H1 (cell line): ENCODE data around the gene MUC5AC. TPM values are rescaled to one million over a fixed set of nuclear protein-coding genes. Genes with fewer than 3 reads are reported as not detected.

Source experiments
- CTCF ChIA-PET: fragments of 300-600 bp; sonication (Branson Sonifier 250); formaldehyde crosslinking; loops from one replicate; lab custom pipeline; 2021; ENCODE audit not compliant: partially characterized antibody; lab: Charles Lee
- POLR2A ChIA-PET: fragments of 300-600 bp; sonication (Branson Sonifier 250); formaldehyde crosslinking; loops from one replicate; lab custom pipeline; 2021; ENCODE audit warnings: inconsistent platforms; ENCODE audit not compliant: partially characterized antibody; lab: Charles Lee
- DNase-seq, 2 experiments: peaks; one replicate each; pipeline versions ENCODE4 v3.0.0 to v3.0.0-alpha.2; 2010 to 2022; ENCODE audit warnings: low spot score in 2 of 2, low read depth in 1 of 2, mixed read lengths in 1 of 2
- FAIRE-seq: peaks from 2 replicates; lab custom pipeline; 2011; peaks lifted over from hg19 to GRCh38; lab: Jason Lieb, UNC
- H2AFZ ChIP-seq: 2 replicates; pipeline ENCODE4 v1.8.1; 2012; ENCODE audit warnings: low read length, inconsistent platforms
- H2AK5ac ChIP-seq: 2 replicates; pipeline ENCODE4 v1.6.1; 2013; ENCODE audit warnings: low read depth, low read length
- H2BK120ac ChIP-seq: replicated peaks from 2 replicates; pipeline ENCODE3; 2013; ENCODE audit warnings: low read depth, low read length, inconsistent platforms
- H2BK12ac ChIP-seq: 2 replicates; pipeline ENCODE4 v1.6.1; 2013; ENCODE audit warnings: low read depth, low read length
- H2BK15ac ChIP-seq: 2 replicates; pipeline ENCODE4 v1.6.1; 2013; ENCODE audit warnings: low read length
- H2BK20ac ChIP-seq: 2 replicates; pipeline ENCODE4 v1.6.1; 2013; ENCODE audit warnings: low read length
- H2BK5ac ChIP-seq: 2 replicates; pipeline ENCODE4 v1.6.1; 2013; ENCODE audit warnings: low read depth, low read length
- H3K14ac ChIP-seq: 2 replicates; pipeline ENCODE4 v1.6.1; 2013; ENCODE audit warnings: inconsistent platforms; ENCODE audit not compliant: insufficient read length
- H3K18ac ChIP-seq: 2 replicates; pipeline ENCODE4 v1.6.1; 2013; ENCODE audit warnings: low read length; ENCODE audit errors: extremely low read depth
- H3K23ac ChIP-seq: 2 replicates; pipeline ENCODE4 v1.6.1; 2013; ENCODE audit warnings: inconsistent platforms; ENCODE audit not compliant: insufficient read length
- H3K23me2 ChIP-seq: 2 replicates; pipeline ENCODE4 v1.6.1; 2013; ENCODE audit warnings: low read depth, low read length
- H3K27ac ChIP-seq: 2 replicates; pipeline ENCODE4 v1.6.1; 2011; ENCODE audit warnings: low read depth, low read length, inconsistent platforms
- H3K27me3 ChIP-seq, 4 experiments: replicated peaks in 1 of 4; 1 replicate in 1 of 4; 2 replicates in 3 of 4; pipeline versions ENCODE4 v1.6.1 to v1.8.1; 2011 to 2013; ENCODE audit warnings: low read length in 3 of 4, mild to moderate bottlenecking in 3 of 4, inconsistent platforms in 2 of 4, mixed read lengths in 2 of 4, moderate library complexity in 1 of 4; ENCODE audit not compliant: control insufficient read depth in 3 of 4, insufficient read depth in 3 of 4; ENCODE audit errors: extremely low read depth in 1 of 4
- H3K36me3 ChIP-seq, 4 experiments: 2 replicates each; pipeline versions ENCODE4 v1.6.1 to v1.8.1; 2011 to 2013; ENCODE audit warnings: mild to moderate bottlenecking in 4 of 4, low read length in 3 of 4, moderate library complexity in 2 of 4, control low read depth in 1 of 4, inconsistent platforms in 1 of 4; ENCODE audit not compliant: insufficient read depth in 4 of 4, control insufficient read depth in 2 of 4
- H3K4ac ChIP-seq: replicated peaks from 2 replicates; pipeline ENCODE3; 2013; ENCODE audit warnings: low read length, low read depth, mixed read lengths, inconsistent platforms; ENCODE audit not compliant: insufficient read length
- H3K4me1 ChIP-seq, 4 experiments: replicated peaks in 1 of 4; 1 replicate in 1 of 4; 2 replicates in 3 of 4; pipeline versions ENCODE4 v1.6.1 to v1.8.1; 2011 to 2013; ENCODE audit warnings: low read length in 3 of 4, inconsistent platforms in 2 of 4, mixed read lengths in 1 of 4; ENCODE audit not compliant: insufficient read depth in 4 of 4, control insufficient read depth in 3 of 4
- H3K4me2 ChIP-seq, 2 experiments: 2 replicates each; pipeline versions ENCODE4 v1.6.1 to v1.8.1; 2011 to 2013; ENCODE audit warnings: low read depth in 2 of 2, low read length in 2 of 2, control low read depth in 1 of 2, inconsistent platforms in 1 of 2, mild to moderate bottlenecking in 1 of 2; ENCODE audit not compliant: insufficient read depth in 1 of 2
- H3K4me3 ChIP-seq, 4 experiments: fragments of 200-600, 300-600 bp in 1 of 4; sonication (generic), shearing (Covaris generic), sonication (Bioruptor Twin) in 1 of 4; 2 replicates each; pipeline versions ENCODE4 v1.5.1 to v1.8.1; 2011 to 2016; ENCODE audit warnings: low read length in 4 of 4, low read depth in 3 of 4, control low read depth in 2 of 4, inconsistent platforms in 2 of 4, mild to moderate bottlenecking in 2 of 4, mixed read lengths in 1 of 4, moderate library complexity in 1 of 4; ENCODE audit not compliant: insufficient read depth in 2 of 4; ENCODE audit errors: extremely low read depth in 1 of 4
- H3K56ac ChIP-seq: replicated peaks from 2 replicates; pipeline ENCODE3; 2013; ENCODE audit warnings: low read depth, mild to moderate bottlenecking, mixed read lengths, low read length, inconsistent platforms; ENCODE audit not compliant: insufficient read length
- H3K79me1 ChIP-seq: 2 replicates; pipeline ENCODE4 v1.6.1; 2013; ENCODE audit warnings: low read depth, low read length, control low read depth
- H3K79me2 ChIP-seq, 2 experiments: 2 replicates each; pipeline versions ENCODE4 v1.6.1 to v1.8.1; 2012 to 2013; ENCODE audit warnings: low read length in 2 of 2, mild to moderate bottlenecking in 2 of 2, inconsistent platforms in 1 of 2; ENCODE audit not compliant: insufficient read depth in 2 of 2, control insufficient read depth in 1 of 2
- H3K9ac ChIP-seq, 4 experiments: replicated peaks in 1 of 4; 1 replicate in 1 of 4; 2 replicates in 3 of 4; pipeline versions ENCODE4 v1.6.1 to v1.8.1; 2011 to 2013; ENCODE audit warnings: low read depth in 3 of 4, low read length in 3 of 4, control low read depth in 2 of 4, mild to moderate bottlenecking in 2 of 4, moderate library complexity in 2 of 4, inconsistent platforms in 1 of 4; ENCODE audit errors: extremely low read depth in 1 of 4
- H3K9me3 ChIP-seq, 2 experiments: 2 replicates each; pipeline versions ENCODE4 v1.6.1 to v1.8.1; 2012 to 2013; ENCODE audit warnings: mild to moderate bottlenecking in 2 of 2, moderate library complexity in 2 of 2, control low read depth in 1 of 2, inconsistent platforms in 1 of 2, low read depth in 1 of 2, low read length in 1 of 2, mixed read lengths in 1 of 2; ENCODE audit not compliant: insufficient read depth in 2 of 2
- H4K20me1 ChIP-seq, 2 experiments: replicated peaks in 1 of 2; 2 replicates each; pipeline versions ENCODE3 to v1.8.1; 2011 to 2013; ENCODE audit warnings: inconsistent platforms in 2 of 2, low read length in 2 of 2, mild to moderate bottlenecking in 1 of 2; ENCODE audit not compliant: insufficient read depth in 2 of 2, control insufficient read depth in 1 of 2
- H4K5ac ChIP-seq: 2 replicates; pipeline ENCODE4 v1.6.1; 2013; ENCODE audit warnings: low read length, low read depth, mixed read lengths, inconsistent platforms; ENCODE audit not compliant: insufficient read length
- H4K8ac ChIP-seq: 2 replicates; pipeline ENCODE4 v1.8.0; 2013; ENCODE audit warnings: mild to moderate bottlenecking, moderate library complexity, low read length, inconsistent platforms; ENCODE audit not compliant: insufficient read depth; ENCODE audit errors: extremely low read depth
- H4K91ac ChIP-seq: replicated peaks from 2 replicates; pipeline ENCODE3; 2013; ENCODE audit warnings: low read length, mixed read lengths, inconsistent platforms; ENCODE audit not compliant: insufficient read length
- GTF2F1 ChIP-seq: IDR thresholded peaks from 2 replicates; pipeline ENCODE4 v1.6.1; 2012; ENCODE audit warnings: low read depth, low read length, improper control_type of control experiment, borderline replicate concordance
- WGBS, 2 experiments: shearing (Covaris generic) in 1 of 2; methylation state at CpG; one replicate each; pipeline versions ENCODE4 v1.1.6 to v1.1.7; 2013 to 2015; ENCODE audit warnings: low lambda C conversion rate in 2 of 2, mixed read lengths in 2 of 2, inconsistent platforms in 1 of 2, low coverage in 1 of 2, missing lambda C conversion rate in 1 of 2; ENCODE audit not compliant: insufficient replicate concordance in 2 of 2, insufficient coverage in 1 of 2, insufficient read length in 1 of 2; ENCODE audit errors: extremely low coverage in 1 of 2, missing lambda C conversion rate in 1 of 2; 5-methylcytosine and 5-hydroxymethylcytosine counted together
- polyA plus RNA-seq, 7 experiments: library from polyadenylated mRNA; depleted of rRNA in 3 of 7; stranded (reverse) in 5 of 7; unstranded in 2 of 7; fragments of >200 nt in 5 of 7; fragments of 200-250 nt in 2 of 7; gene quantifications; 1 replicate in 5 of 7; 2 replicates in 1 of 7; 4 replicates in 1 of 7; pipeline versions ENCODE4 v1.2.1 to v1.2.3, GENCODE V29; 2011 to 2013; ENCODE audit warnings: missing spikeins in 2 of 7, mixed read lengths in 2 of 7
- total RNA-seq: library from RNA; stranded (reverse); fragmentation: NEBNext Ultra II Directional; extraction: Animal tissue kit (Norgen Biotek cat#: 25700); gene quantifications from 2 replicates; pipeline ENCODE4 v1.2.1, GENCODE V29; 2021

MUC5AC gene
- total and polyA plus RNA-seq, 2 of the 8 experiments (the other 6 are each of a cell fraction or from before 2014, with no cell fraction given) = not detected

- H3K79me1 ChIP-seq = no peaks in the 10 kb centered on the region
- TF ChIP-seq GTF2F1 = no peak
- DNase-seq = peak in 1 of 2 experiments; percentile 36
- no peak overlapping the region for H3K4ac ChIP-seq
- 89% methylated on average over 4 of the region's 5 CpGs; no CpG with 5 or more reads in 1 of the 2 experiments for WGBS, 2 experiments
- ChIA-PET POLR2A (interaction anchor here (1.0 kb wide), 1 partner anchor 121 kb away, joined by 3 read pairs; no protein-coding TSS in a partner anchor), CTCF (interaction anchor here (1.2 to 1.4 kb wide), 2 partner anchors 9 to 116 kb away, joined by 3 read pairs; no protein-coding TSS in a partner anchor)
- H3K36me3 ChIP-seq = no peaks in the 10 kb centered on the region
- no peak overlapping the region for H2AFZ ChIP-seq
- H3K27me3 ChIP-seq = no peaks in the 10 kb centered on the region
- H3K27ac ChIP-seq = no peak overlapping the region
- no peak overlapping the region for H4K91ac ChIP-seq
- no peak overlapping the region for H2BK120ac ChIP-seq
- no peaks in the 10 kb centered on the region for H3K79me2 ChIP-seq
- no peak overlapping the region for H3K4me3 ChIP-seq
- no peak overlapping the region for H2BK15ac ChIP-seq
- H3K18ac ChIP-seq = no peak overlapping the region
- H3K9me3 ChIP-seq = no peaks in the 10 kb centered on the region; a peak in 1 of 4 replicates
- H3K4me2 ChIP-seq = no peak overlapping the region
- peaks cover 0 to 3% (median 0%) of the 10 kb centered on the region in 4 experiments; a peak in 2 of 7 replicates for H3K4me1 ChIP-seq
- H4K5ac ChIP-seq = no peak overlapping the region
- no peak overlapping the region for H2AK5ac ChIP-seq
- no peaks in the 10 kb centered on the region for H3K23me2 ChIP-seq
- no peak overlapping the region for H4K8ac ChIP-seq
- no peak overlapping the region for H3K56ac ChIP-seq
- no peak for FAIRE-seq
- H3K14ac ChIP-seq = no peak overlapping the region
- H2BK20ac ChIP-seq = no peak overlapping the region
- peaks cover 0 to 1% of the 10 kb centered on the region in 2 experiments for H4K20me1 ChIP-seq
- no peak overlapping the region for H3K9ac ChIP-seq
- no peak overlapping the region for H2BK5ac ChIP-seq
- no peak overlapping the region for H3K23ac ChIP-seq
- H2BK12ac ChIP-seq = no peak overlapping the region
These were observed 72.3 kb downstream of the MUC5AC start for GRCh38 chr11:1230121-1230455.
